Activated CD4-positive, alpha-beta T cell treated with anti-CD3 and anti-CD28 coated beads, Interleukin-2, amount 50 U/mL, for 24 hours (primary cell): ENCODE data around the gene COX10.

Experiments
- DNase-seq, 2 donors: peaks; one replicate each; pipeline ENCODE4 v3.0.0-alpha.2; 2020; ENCODE audit warnings: low read depth in 1 of 2, low spot score in 1 of 2

COX10 gene

GRCh38 chr17:14245629-14246028, 176.3 kb downstream of the COX10 start:
- DNase-seq = no peak
